Parathyroid adenoma (tissue), 2 donors: ENCODE measurements around the gene CACNA1C.

Experiments
- H2AFZ ChIP-seq: fragments of 300-600 bp; sonication (generic); one replicate; pipeline ENCODE4 v1.7.0; 2017; ENCODE audit warnings: antibody characterized with exemption, mild to moderate bottlenecking
- H3K27ac ChIP-seq: fragments of 300-600 bp; sonication (generic); one replicate; pipeline ENCODE4 v1.7.0; 2017
- H3K27me3 ChIP-seq: fragments of 300-600 bp; sonication (generic); one replicate; pipeline ENCODE4 v1.7.0; 2017; ENCODE audit warnings: low read length; ENCODE audit not compliant: control insufficient read depth, insufficient read depth
- H3K36me3 ChIP-seq: fragments of 300-600 bp; sonication (generic); one replicate; pipeline ENCODE4 v1.7.0; 2017; ENCODE audit warnings: low read length; ENCODE audit not compliant: control insufficient read depth, insufficient read depth
- H3K4me1 ChIP-seq: fragments of 300-600 bp; sonication (generic); one replicate; pipeline ENCODE4 v1.7.0; 2017; ENCODE audit warnings: control low read depth
- H3K4me2 ChIP-seq: fragments of 300-600 bp; sonication (generic); one replicate; pipeline ENCODE4 v1.7.0; 2017; ENCODE audit warnings: low read length
- H3K4me3 ChIP-seq: fragments of 300-600 bp; sonication (generic); one replicate; pipeline ENCODE4 v1.7.0; 2017; ENCODE audit warnings: low read depth, low read length
- H3K79me2 ChIP-seq: fragments of 300-600 bp; sonication (generic); one replicate; pipeline ENCODE4 v1.7.0; 2017; ENCODE audit warnings: control low read depth
- H3K9ac ChIP-seq: fragments of 300-600 bp; sonication (generic); one replicate; pipeline ENCODE4 v1.7.0; 2017; ENCODE audit warnings: mild to moderate bottlenecking
- H3K9me3 ChIP-seq: fragments of 300-600 bp; sonication (generic); one replicate; pipeline ENCODE4 v1.7.0; 2017; ENCODE audit warnings: low read length; ENCODE audit not compliant: control insufficient read depth
- TF ChIP-seq, protein P1 (sequence below): fragments of 300-600 bp; sonication (generic); IDR thresholded peaks from one replicate; pipeline ENCODE4 v1.7.0; 2017; ENCODE audit warnings: antibody characterized with exemption, mild to moderate bottlenecking
- donor health status: primary hyperparathyroidism.

Gene CACNA1C

DNA sequence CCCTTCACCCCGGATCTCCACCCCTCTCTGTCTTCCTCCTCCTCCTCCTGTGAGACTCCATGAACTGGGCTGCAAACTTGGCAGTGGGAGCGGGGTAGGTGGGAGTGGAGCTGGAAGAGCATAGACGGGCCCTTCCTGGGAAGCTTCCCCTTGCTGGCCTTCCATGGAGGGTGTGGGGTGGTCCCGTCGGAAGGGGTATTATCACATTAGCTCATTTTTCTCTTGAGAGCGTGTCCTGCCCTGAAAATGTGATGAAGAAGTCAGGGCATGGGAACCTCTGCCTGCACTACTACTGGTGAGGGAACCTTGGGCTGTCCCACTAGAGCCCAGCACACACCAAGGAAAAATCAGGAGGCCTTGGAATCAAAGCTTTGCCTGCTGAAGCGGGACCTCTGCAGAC lies 66.5 kb downstream of the CACNA1C start:
- Histone ChIP-seq H3K79me2 (no peaks in the 10 kb centered on the region), H3K9ac (no peak overlapping the region), H3K27ac (no peak overlapping the region), H3K27me3 (no peaks in the 10 kb centered on the region), H2AFZ (no peak overlapping the region), H3K4me3 (no peak overlapping the region), H3K36me3 (no peaks in the 10 kb centered on the region), H3K4me1 (no peaks in the 10 kb centered on the region), H3K9me3 (no peaks in the 10 kb centered on the region), H3K4me2 (no peak overlapping the region)
- TF ChIP-seq, protein P1, sequence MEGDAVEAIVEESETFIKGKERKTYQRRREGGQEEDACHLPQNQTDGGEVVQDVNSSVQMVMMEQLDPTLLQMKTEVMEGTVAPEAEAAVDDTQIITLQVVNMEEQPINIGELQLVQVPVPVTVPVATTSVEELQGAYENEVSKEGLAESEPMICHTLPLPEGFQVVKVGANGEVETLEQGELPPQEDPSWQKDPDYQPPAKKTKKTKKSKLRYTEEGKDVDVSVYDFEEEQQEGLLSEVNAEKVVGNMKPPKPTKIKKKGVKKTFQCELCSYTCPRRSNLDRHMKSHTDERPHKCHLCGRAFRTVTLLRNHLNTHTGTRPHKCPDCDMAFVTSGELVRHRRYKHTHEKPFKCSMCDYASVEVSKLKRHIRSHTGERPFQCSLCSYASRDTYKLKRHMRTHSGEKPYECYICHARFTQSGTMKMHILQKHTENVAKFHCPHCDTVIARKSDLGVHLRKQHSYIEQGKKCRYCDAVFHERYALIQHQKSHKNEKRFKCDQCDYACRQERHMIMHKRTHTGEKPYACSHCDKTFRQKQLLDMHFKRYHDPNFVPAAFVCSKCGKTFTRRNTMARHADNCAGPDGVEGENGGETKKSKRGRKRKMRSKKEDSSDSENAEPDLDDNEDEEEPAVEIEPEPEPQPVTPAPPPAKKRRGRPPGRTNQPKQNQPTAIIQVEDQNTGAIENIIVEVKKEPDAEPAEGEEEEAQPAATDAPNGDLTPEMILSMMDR: no peak

DNA sequence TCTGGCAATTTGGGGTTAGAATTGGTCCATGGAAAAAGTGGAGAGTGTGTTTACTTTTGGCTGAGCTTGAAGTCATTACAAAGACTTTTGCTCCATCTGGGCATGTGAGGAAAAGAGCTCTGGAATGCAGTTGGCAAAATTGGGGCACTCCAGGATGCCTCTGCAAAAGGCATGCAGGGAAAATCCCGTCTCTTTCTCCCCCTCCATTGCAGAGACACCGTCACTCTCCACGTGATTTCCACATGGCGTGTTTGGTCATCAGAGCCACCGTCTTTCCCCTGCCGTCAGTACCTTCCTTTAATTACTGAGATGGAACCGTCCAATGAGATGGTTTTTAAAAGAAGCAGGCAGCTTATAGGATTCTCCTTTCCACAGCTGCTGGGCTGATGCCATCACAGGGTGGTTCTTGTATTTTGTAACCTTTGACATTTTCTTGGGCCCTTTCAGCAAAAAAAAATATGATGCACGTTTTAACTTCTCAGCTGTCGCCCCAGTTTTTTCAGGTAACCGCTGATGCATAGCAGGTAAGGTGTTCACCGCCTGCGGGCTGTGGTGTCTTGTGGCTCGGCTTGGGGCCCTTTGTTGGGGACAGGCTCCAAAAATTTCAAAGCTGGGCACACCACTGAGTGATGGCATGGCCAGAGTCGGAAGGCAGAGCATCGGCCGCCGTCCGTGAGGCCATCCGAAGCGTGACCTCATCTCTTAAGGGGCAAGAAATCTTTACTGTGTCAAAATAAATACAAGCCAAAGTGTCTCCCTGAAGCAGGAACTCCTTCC lies 68.4 kb downstream of the CACNA1C start:
- Histone ChIP-seq H3K9me3 (no peaks in the 10 kb centered on the region), H3K4me3 (no peak overlapping the region), H3K27ac (no peak overlapping the region), H3K79me2 (no peaks in the 10 kb centered on the region), H3K4me1 (no peaks in the 10 kb centered on the region), H3K9ac (no peak overlapping the region), H2AFZ (peak overlapping the region; percentile 50), H3K27me3 (no peaks in the 10 kb centered on the region), H3K36me3 (no peaks in the 10 kb centered on the region), H3K4me2 (no peak overlapping the region)
- TF ChIP-seq, protein P1: no peak

DNA sequence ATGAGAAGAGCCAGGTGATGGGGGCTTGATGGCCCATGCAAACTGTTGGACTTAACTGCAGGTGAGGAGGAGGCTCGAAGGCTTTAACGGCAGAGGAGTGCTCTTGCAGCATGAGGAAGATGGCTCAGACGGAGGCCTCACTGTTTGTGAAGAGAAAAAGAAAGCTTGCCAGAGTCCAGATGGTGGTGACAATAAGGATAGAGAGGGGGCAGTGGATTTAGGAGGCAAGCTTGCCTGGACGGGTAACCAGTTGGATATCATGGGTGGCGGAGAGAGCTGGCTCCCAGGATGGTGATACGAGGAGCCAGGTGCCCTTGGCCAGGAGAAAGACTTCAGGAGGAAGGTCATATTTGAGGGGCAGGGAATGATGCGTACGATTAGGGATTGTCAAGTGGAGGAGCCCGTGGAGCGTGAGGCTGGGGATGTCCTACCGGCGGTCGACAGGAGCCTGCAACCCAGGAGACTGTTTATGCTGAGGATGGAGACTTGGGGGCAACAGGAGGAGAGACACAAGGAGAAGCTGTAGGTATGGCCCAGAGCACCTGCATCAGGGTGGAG lies 71.8 kb downstream of the CACNA1C start:
- Histone ChIP-seq H3K4me1 (no peaks in the 10 kb centered on the region), H3K4me3 (no peak overlapping the region), H3K79me2 (no peaks in the 10 kb centered on the region), H3K36me3 (no peaks in the 10 kb centered on the region), H3K27ac (no peak overlapping the region), H3K9me3 (no peaks in the 10 kb centered on the region), H3K9ac (no peak overlapping the region), H3K4me2 (no peak overlapping the region), H2AFZ (no peak overlapping the region), H3K27me3 (no peaks in the 10 kb centered on the region)
- TF ChIP-seq, protein P1: no peak

DNA sequence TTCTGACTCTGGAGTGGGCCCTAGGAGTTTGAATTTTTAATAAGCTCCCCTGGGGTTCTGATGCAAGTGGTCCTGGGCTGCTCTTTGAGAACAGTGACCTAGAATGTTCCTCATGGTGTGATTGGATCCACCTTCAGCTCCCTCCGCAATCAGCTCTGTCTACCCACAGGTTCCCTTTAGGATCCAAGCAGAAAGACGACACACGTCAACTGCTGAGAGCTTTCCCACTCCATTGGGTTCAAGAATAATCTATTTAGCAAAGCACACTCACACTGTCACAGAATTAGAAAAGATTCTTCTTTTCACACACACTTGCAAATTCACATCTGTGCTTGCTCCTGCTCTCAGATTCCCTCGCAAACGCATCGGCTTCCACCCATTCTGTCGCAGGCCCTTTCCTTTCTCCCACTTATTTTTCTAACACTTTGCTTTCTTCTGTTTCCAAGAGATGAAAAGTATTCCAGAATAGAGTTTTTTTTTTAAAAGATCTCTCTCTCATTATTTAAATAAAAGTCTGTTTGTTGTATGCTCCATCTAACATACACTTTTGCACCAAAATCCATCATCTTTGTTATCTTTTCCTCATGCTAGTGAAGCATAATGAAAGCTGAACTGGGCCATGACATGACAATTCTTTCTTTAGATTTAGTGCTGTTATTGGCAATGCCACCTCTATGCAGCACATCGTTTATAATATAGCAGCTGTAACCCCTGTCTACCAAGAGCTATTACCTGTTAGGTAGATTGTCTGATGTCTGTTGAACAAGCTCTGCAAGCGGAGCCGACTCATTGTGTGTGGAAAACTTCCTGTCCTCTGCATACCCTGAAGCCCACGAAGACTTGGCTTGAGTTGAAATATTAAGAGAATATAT lies 73.1 kb downstream of the CACNA1C start:
- Histone ChIP-seq H3K4me2 (no peak overlapping the region), H3K4me3 (no peak overlapping the region), H3K27me3 (no peaks in the 10 kb centered on the region), H3K9me3 (no peaks in the 10 kb centered on the region), H3K9ac (no peak overlapping the region), H3K36me3 (no peaks in the 10 kb centered on the region), H2AFZ (no peak overlapping the region), H3K79me2 (no peaks in the 10 kb centered on the region), H3K4me1 (no peaks in the 10 kb centered on the region), H3K27ac (no peak overlapping the region)
- TF ChIP-seq, protein P1: no peak
